Fibroblast of lung (primary cell): ENCODE data around the gene VWA5B1.

Experiments
- CTCF ChIP-seq, 2 donors: IDR thresholded peaks in 1 of 2; conservative IDR thresholded peaks in 1 of 2; 1 replicate in 1 of 2; 2 replicates in 1 of 2; pipeline ENCODE4 v1.5.1; 2011 to 2012; ENCODE audit warnings: low read length in 2 of 2, control low read depth in 1 of 2, inconsistent platforms in 1 of 2, low read depth in 1 of 2, mild to moderate bottlenecking in 1 of 2
- EZH2 ChIP-seq: IDR thresholded peaks from 2 replicates; pipeline ENCODE4 v1.5.1; 2012; ENCODE audit warnings: low read length, control low read depth, mild to moderate bottlenecking; ENCODE audit errors: missing control alignments

DNA sequence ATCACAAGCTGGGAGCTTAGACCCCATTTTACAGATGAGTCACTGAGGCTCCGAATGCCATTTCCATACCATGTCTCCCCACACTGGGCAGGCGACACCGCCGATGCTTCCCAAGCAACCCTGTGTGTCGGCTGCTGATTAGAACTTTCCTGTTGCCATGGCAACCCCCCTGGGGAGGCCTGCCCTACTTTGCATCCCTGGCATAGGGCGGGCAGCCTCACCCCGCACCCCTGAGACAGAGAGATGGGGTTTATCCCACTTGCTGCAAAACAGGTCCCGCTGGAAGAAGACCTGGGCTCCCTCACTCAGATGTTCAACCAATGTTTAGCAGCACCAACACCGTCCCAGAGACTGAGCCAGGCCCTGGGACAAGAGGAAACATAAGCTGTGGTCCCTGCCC lies 113.8 kb downstream of the VWA5B1 start:
- TF ChIP-seq CTCF (conservative IDR thresholded peaks at IDR 0.05 in 1 of 2, IDR thresholded peaks at IDR 0.05 in 1 of 2; ENCODE audit: low read depth in 1 of 2, low read length in 2 of 2), result no peak
- no peak for TF ChIP-seq EZH2
